IMR-90 (cell line): ENCODE data around the gene NR4A1. TPM values are rescaled to one million over a fixed set of nuclear protein-coding genes. Genes with fewer than 3 reads are reported as not detected.
A peak's percentile ranks its signal among the peaks of the same experiment; 100 is the strongest.

Source experiments
- ATAC-seq: fragments of 200-7000 bp; cut with Tn5 transposase; 2 replicates; pipeline ENCODE4 v1.9.1; 2020; ENCODE audit warnings: low read depth, mild to moderate bottlenecking, moderate library complexity
- BruUV-seq: library from RNA; stranded (reverse); fragments of 400-500 nt; replicated peaks from 2 replicates; lab custom pipeline; 2021; lab: Mats Ljungman, UMichigan
- CTCF ChIA-PET: fragments of 300-600 bp; formaldehyde crosslinking; extraction: SDS; loops from one replicate; lab custom pipeline; 2021; ENCODE audit warnings: antibody characterized with exemption; lab: Yijun Ruan, JAX
- POLR2A ChIA-PET: fragments of 300-600 bp; sonication (Branson Sonifier 250); formaldehyde crosslinking; loops from one replicate; lab custom pipeline; 2022; ENCODE audit warnings: antibody characterized with exemption; ENCODE audit not compliant: unreplicated experiment; lab: Charles Lee
- DNase-seq: peaks from one replicate; pipeline ENCODE4 v3.0.0; 2013
- H2AFZ ChIP-seq: replicated peaks from 2 replicates; pipeline ENCODE3; 2013; ENCODE audit warnings: low read length, mild to moderate bottlenecking; ENCODE audit not compliant: poor library complexity
- H2AK5ac ChIP-seq: 2 replicates; pipeline ENCODE4 v1.6.1; 2013; ENCODE audit warnings: low read depth, low read length, inconsistent platforms
- H2AK9ac ChIP-seq: replicated peaks from 2 replicates; pipeline ENCODE3; 2013; ENCODE audit warnings: mild to moderate bottlenecking, low read depth, low read length, moderate library complexity; ENCODE audit not compliant: poor library complexity
- H2BK120ac ChIP-seq: 2 replicates; pipeline ENCODE4 v1.6.1; 2013; ENCODE audit warnings: low read depth, low read length, inconsistent platforms
- H2BK15ac ChIP-seq: 3 replicates; pipeline ENCODE4 v1.6.1; 2013; ENCODE audit warnings: low read depth, low read length, inconsistent platforms
- H2BK20ac ChIP-seq: 2 replicates; pipeline ENCODE4 v1.6.1; 2013; ENCODE audit warnings: low read depth, mild to moderate bottlenecking, inconsistent platforms, low read length, moderate library complexity
- H2BK5ac ChIP-seq: 2 replicates; pipeline ENCODE4 v1.6.1; 2013; ENCODE audit warnings: mild to moderate bottlenecking, low read depth, low read length, inconsistent platforms; ENCODE audit not compliant: poor library complexity, severe bottlenecking
- H3K14ac ChIP-seq: replicated peaks from 2 replicates; pipeline ENCODE4 v1.6.1; 2013; ENCODE audit warnings: low read depth, low read length, inconsistent platforms
- H3K18ac ChIP-seq: 2 replicates; pipeline ENCODE4 v1.6.1; 2013; ENCODE audit warnings: low read depth, low read length, control low read depth
- H3K23ac ChIP-seq: 2 replicates; pipeline ENCODE4 v1.6.1; 2013; ENCODE audit warnings: low read depth, low read length, inconsistent platforms
- H3K27ac ChIP-seq: 2 replicates; pipeline ENCODE4 v1.5.1; 2013; ENCODE audit warnings: mild to moderate bottlenecking, control low read depth, low read length; ENCODE audit not compliant: insufficient read depth
- H3K27me3 ChIP-seq: 2 replicates; pipeline ENCODE4 v1.6.1; 2013; ENCODE audit warnings: low read length; ENCODE audit not compliant: control insufficient read depth, insufficient read depth
- H3K36me3 ChIP-seq: 2 replicates; pipeline ENCODE4 v1.6.1; 2013; ENCODE audit warnings: low read length, mixed read lengths; ENCODE audit not compliant: control insufficient read depth, insufficient read depth
- H3K4ac ChIP-seq: 2 replicates; pipeline ENCODE4 v1.6.1; 2013; ENCODE audit warnings: low read depth, low read length, inconsistent platforms
- H3K4me1 ChIP-seq: 2 replicates; pipeline ENCODE4 v1.6.1; 2013; ENCODE audit warnings: low read length, mixed read lengths; ENCODE audit not compliant: control insufficient read depth, insufficient read depth
- H3K4me2 ChIP-seq: 2 replicates; pipeline ENCODE4 v1.6.1; 2013; ENCODE audit warnings: low read depth, mild to moderate bottlenecking, control low read depth, low read length, moderate library complexity
- H3K4me3 ChIP-seq: 2 replicates; pipeline ENCODE4 v1.5.1; 2013; ENCODE audit warnings: low read depth, mild to moderate bottlenecking, control low read depth, low read length, moderate library complexity; ENCODE audit not compliant: insufficient read depth
- H3K56ac ChIP-seq: 2 replicates; pipeline ENCODE4 v1.6.1; 2013; ENCODE audit warnings: low read length, inconsistent platforms; ENCODE audit not compliant: insufficient read depth; ENCODE audit errors: extremely low read depth
- H3K79me1 ChIP-seq, 2 experiments: 2 replicates each; pipeline ENCODE4 v1.6.1; 2013; ENCODE audit warnings: low read length in 2 of 2, inconsistent platforms in 1 of 2, low read depth in 1 of 2
- H3K9ac ChIP-seq: 2 replicates; pipeline ENCODE4 v1.6.1; 2013; ENCODE audit warnings: low read depth, low read length, control low read depth
- H3K9me1 ChIP-seq: 2 replicates; pipeline ENCODE4 v1.6.1; 2013; ENCODE audit warnings: low read length, inconsistent platforms; ENCODE audit not compliant: insufficient read depth
- H3K9me3 ChIP-seq: 2 replicates; pipeline ENCODE4 v1.6.1; 2013; ENCODE audit warnings: low read length; ENCODE audit not compliant: control insufficient read depth, insufficient read depth
- H4K20me1 ChIP-seq: 2 replicates; pipeline ENCODE4 v1.6.1; 2013; ENCODE audit warnings: low read length, inconsistent platforms; ENCODE audit not compliant: insufficient read depth
- H4K5ac ChIP-seq: 2 replicates; pipeline ENCODE4 v1.6.1; 2013; ENCODE audit warnings: mild to moderate bottlenecking, low read depth, low read length, control low read depth
- H4K8ac ChIP-seq, 2 experiments: 2 replicates each; pipeline ENCODE4 v1.6.1; 2013; ENCODE audit warnings: low read depth in 2 of 2, low read length in 2 of 2, control low read depth in 1 of 2, inconsistent platforms in 1 of 2
- H4K91ac ChIP-seq: 2 replicates; pipeline ENCODE4 v1.6.1; 2013; ENCODE audit warnings: low read depth, low read length, inconsistent platforms; ENCODE audit not compliant: insufficient read depth
- BHLHE40 ChIP-seq: fragments of 150-350 bp; IDR thresholded peaks from 2 replicates; pipeline ENCODE4 v1.6.1; 2016; ENCODE audit warnings: mild to moderate bottlenecking, low read depth, low read length
- FOS ChIP-seq: fragments of 150-350 bp; IDR thresholded peaks from 2 replicates; pipeline ENCODE4 v1.6.1; 2016; ENCODE audit warnings: low read depth, low read length
- MAFK ChIP-seq: IDR thresholded peaks from 2 replicates; pipeline ENCODE4 v1.6.1; 2012; ENCODE audit warnings: low read depth, low read length, improper control_type of control experiment
- MAZ ChIP-seq: IDR thresholded peaks from 2 replicates; pipeline ENCODE4 v1.6.1; 2012; ENCODE audit warnings: low read depth, mild to moderate bottlenecking, low read length, improper control_type of control experiment, moderate library complexity, borderline replicate concordance
- NFE2L2 ChIP-seq: fragments of 150-350 bp; IDR thresholded peaks from 2 replicates; pipeline ENCODE4 v1.6.1; 2016; ENCODE audit warnings: low read depth, mild to moderate bottlenecking, low read length
- RFX5 ChIP-seq: IDR thresholded peaks from 2 replicates; pipeline ENCODE4 v1.8.0; 2012; ENCODE audit warnings: low read depth, mild to moderate bottlenecking, low read length, moderate library complexity
- SMC3 ChIP-seq: fragments of 150-350 bp; IDR thresholded peaks from 2 replicates; pipeline ENCODE4 v1.6.1; 2016; ENCODE audit warnings: low read depth, mild to moderate bottlenecking, antibody characterized with exemption, low read length, moderate library complexity
- WGBS, 2 experiments: methylation state at CpG; one replicate each; pipeline versions ENCODE4 v1.1.5 to v1.1.7; 2013; ENCODE audit warnings: missing lambda C conversion rate in 2 of 2; ENCODE audit not compliant: insufficient read length in 1 of 2; ENCODE audit errors: extremely low coverage in 2 of 2; 5-methylcytosine and 5-hydroxymethylcytosine counted together
- dilution Hi-C: fragments of 300-500 bp; cut with HindIII; formaldehyde crosslinking; loops from one replicate; pipeline ENCODE4 v1.14.3; 2018; ENCODE audit warnings: low sequenced_read_pairs; ENCODE audit not compliant: unreplicated experiment
- in situ Hi-C: fragments of 300-500 bp; cut with MboI; formaldehyde crosslinking; loops from 3 replicates; pipeline ENCODE4 v1.14.3; 2019; ENCODE audit warnings: low sequenced_read_pairs, inconsistent platforms, mixed read lengths
- intact Hi-C: fragments of 100-400 bp; cut with micrococcal nuclease; formaldehyde crosslinking; loops from 2 replicates; pipeline ENCODE4 v1.10.0; 2022
- polyA plus RNA-seq, 3 experiments: library from polyadenylated mRNA; depleted of rRNA; stranded (reverse); fragments of >200 nt; gene quantifications; 2 replicates each; pipeline ENCODE4 v1.2.3, GENCODE V29; 2012; ENCODE audit warnings: low replicate concordance in 1 of 3
- total RNA-seq: library from RNA; depleted of rRNA; stranded (reverse); fragments of >200 nt; gene quantifications from 2 replicates; pipeline ENCODE4 v1.2.3, GENCODE V29; 2012
- TF ChIP-seq, protein P1 (sequence below): conservative IDR thresholded peaks from 2 replicates; pipeline ENCODE4 v1.5.1; 2012; ENCODE audit warnings: mild to moderate bottlenecking, low read depth, low read length, improper control_type of control experiment
- TF ChIP-seq, protein P2 (sequence below): fragments of 150-350 bp; IDR thresholded peaks from 2 replicates; pipeline ENCODE4 v1.6.1; 2017; ENCODE audit warnings: mild to moderate bottlenecking, antibody characterized with exemption, low read length, low read depth

NR4A1 gene
- total and polyA plus RNA-seq, 2 of the 4 experiments (the other 2 are of a cell fraction), result 6.6 to 34.1 TPM

- ChIA-PET POLR2A (interaction anchor here (2.0 kb wide), 1 partner anchor 55 kb away, joined by 6 read pairs; no protein-coding TSS in a partner anchor), CTCF (interaction anchor here (0.6 to 4.2 kb wide), 2 partner anchors 55 to 186 kb away, joined by 3 to 55 read pairs; no protein-coding TSS in a partner anchor)
- TF ChIP-seq RFX5 (no peak), MAZ (no peak), NFE2L2 (no peak), SMC3 (no peak), MAFK (no peak), BHLHE40 (no peak), FOS (no peak)
- TF ChIP-seq, protein P1, sequence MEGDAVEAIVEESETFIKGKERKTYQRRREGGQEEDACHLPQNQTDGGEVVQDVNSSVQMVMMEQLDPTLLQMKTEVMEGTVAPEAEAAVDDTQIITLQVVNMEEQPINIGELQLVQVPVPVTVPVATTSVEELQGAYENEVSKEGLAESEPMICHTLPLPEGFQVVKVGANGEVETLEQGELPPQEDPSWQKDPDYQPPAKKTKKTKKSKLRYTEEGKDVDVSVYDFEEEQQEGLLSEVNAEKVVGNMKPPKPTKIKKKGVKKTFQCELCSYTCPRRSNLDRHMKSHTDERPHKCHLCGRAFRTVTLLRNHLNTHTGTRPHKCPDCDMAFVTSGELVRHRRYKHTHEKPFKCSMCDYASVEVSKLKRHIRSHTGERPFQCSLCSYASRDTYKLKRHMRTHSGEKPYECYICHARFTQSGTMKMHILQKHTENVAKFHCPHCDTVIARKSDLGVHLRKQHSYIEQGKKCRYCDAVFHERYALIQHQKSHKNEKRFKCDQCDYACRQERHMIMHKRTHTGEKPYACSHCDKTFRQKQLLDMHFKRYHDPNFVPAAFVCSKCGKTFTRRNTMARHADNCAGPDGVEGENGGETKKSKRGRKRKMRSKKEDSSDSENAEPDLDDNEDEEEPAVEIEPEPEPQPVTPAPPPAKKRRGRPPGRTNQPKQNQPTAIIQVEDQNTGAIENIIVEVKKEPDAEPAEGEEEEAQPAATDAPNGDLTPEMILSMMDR, result no peak
- TF ChIP-seq, protein P2, sequence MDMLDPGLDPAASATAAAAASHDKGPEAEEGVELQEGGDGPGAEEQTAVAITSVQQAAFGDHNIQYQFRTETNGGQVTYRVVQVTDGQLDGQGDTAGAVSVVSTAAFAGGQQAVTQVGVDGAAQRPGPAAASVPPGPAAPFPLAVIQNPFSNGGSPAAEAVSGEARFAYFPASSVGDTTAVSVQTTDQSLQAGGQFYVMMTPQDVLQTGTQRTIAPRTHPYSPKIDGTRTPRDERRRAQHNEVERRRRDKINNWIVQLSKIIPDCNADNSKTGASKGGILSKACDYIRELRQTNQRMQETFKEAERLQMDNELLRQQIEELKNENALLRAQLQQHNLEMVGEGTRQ, result no peak
- Histone ChIP-seq H3K4me1 (peaks cover 30% of the 10 kb centered on the region), H3K27ac (peak overlapping the region; percentile 66), H3K79me1 (peaks cover 18 to 54% of the 10 kb centered on the region in 2 experiments), H3K4me2 (no peak overlapping the region; the same call in 1 of the 2 replicates), H3K9ac (peak overlapping the region; percentile 26; the same call in 1 of the 2 replicates), H3K4me3 (no peak overlapping the region), H3K9me3 (no peaks in the 10 kb centered on the region), H4K91ac (peak overlapping the region; percentile 58), H2BK20ac (no peak overlapping the region), H2BK5ac (peak overlapping the region; percentile 64), H3K27me3 (no peaks in the 10 kb centered on the region), H2AK5ac (peak overlapping the region; percentile 78; the same call in 1 of the 2 replicates), H2AK9ac (peak overlapping the region; percentile 44), H2BK15ac (no peak overlapping the region; the same call in 2 of the 3 replicates), H3K4ac (peak overlapping the region; percentile 66; the same call in 1 of the 2 replicates), H2AFZ (no peak overlapping the region), H2BK120ac (peak overlapping the region; percentile 19), H4K20me1 (peaks cover 50% of the 10 kb centered on the region), H3K36me3 (peaks cover 29% of the 10 kb centered on the region), H3K14ac (peak overlapping the region; percentile 86; the same call in 1 of the 2 replicates), H3K23ac (peak overlapping the region; percentile 68; the same call in 1 of the 2 replicates), H3K56ac (no peak overlapping the region), H3K9me1 (peaks cover 11% of the 10 kb centered on the region), H3K18ac (peak overlapping the region; percentile 59; the same call in 1 of the 2 replicates), H4K5ac (peak overlapping the region; percentile 40; the same call in 1 of the 2 replicates), H4K8ac (no peak overlapping the region)
- ATAC-seq (no peak), DNase-seq (no peak)
- WGBS, 2 experiments, result no CpG with 5 or more reads among the region's 10 CpGs
- dilution Hi-C loops, result no loop called here
- BruUV-seq, result no TSS peak
- in situ Hi-C loops, result loop anchor here (5.0 kb wide), 1 partner anchor 53 kb away; no protein-coding TSS in a partner anchor
- intact Hi-C loops, result no loop called here
Observed at GRCh38 chr12:52080403-52081251, 29.4 kb downstream of the NR4A1 start.
